H4 (cell line): ENCODE results near the gene HCAR3. TPM values are rescaled to one million over a fixed set of nuclear protein-coding genes. Genes with fewer than 3 reads are reported as not detected.
"Not testable (repeated sequence)": the region's sequence is repeated elsewhere in the genome, so short reads cannot be mapped to it uniquely, and the experiment has no call there.

Experiments
- DNase-seq: peaks from one replicate; pipeline ENCODE4 v3.0.0-alpha.2; 2015; ENCODE audit warnings: low spot score
- total RNA-seq: library from RNA; depleted of rRNA; stranded (reverse); fragments of >200 nt; shearing (Covaris generic); gene quantifications from 2 replicates; pipeline ENCODE4 v1.2.3, GENCODE V29; 2014; rRNA removed

The HCAR3 gene
- total RNA-seq: not detected in 2 replicates

GRCh38 chr12:122716658-122717057 lies at the start of gene HCAR3:
TSS of gene HCAR3 (minus strand) at chr12:122716811. CDS start at chr12:122716737, 74 bp downstream.
- not testable (repeated sequence) for DNase-seq

GRCh38 chr12:122757568-122757967 lies 41.0 kb upstream of the HCAR3 start:
- DNase-seq: no peak

- no peak for DNase-seq
These were observed 38.2 kb upstream of the HCAR3 start for GRCh38 chr12:122754790-122755189.

GRCh38 chr12:122753319-122753650 lies 36.7 kb upstream of the HCAR3 start:
- no peak for DNase-seq

- DNase-seq: peak; percentile 94
These were observed 36.1 kb upstream of the HCAR3 start, which contains the start of gene DENR for GRCh38 chr12:122752464-122753318. TSS of gene DENR (plus strand) at chr12:122752824. CDS start at chr12:122753702, 878 bp downstream.

- DNase-seq: not testable (repeated sequence)
These were observed 34.3 kb upstream of the HCAR3 start for GRCh38 chr12:122750781-122751515.

- DNase-seq: no peak
These were observed 33.1 kb upstream of the HCAR3 start for GRCh38 chr12:122749569-122750332.

- DNase-seq: no peak
These were observed 30.9 kb upstream of the HCAR3 start for GRCh38 chr12:122747224-122748135.

- DNase-seq: no peak
These were observed 27.4 kb upstream of the HCAR3 start for GRCh38 chr12:122743895-122744525.

GRCh38 chr12:122740351-122740750 lies 23.7 kb upstream of the HCAR3 start:
- peak; percentile 19 for DNase-seq

GRCh38 chr12:122738571-122738970 lies 22.0 kb upstream of the HCAR3 start:
- peak; percentile 21 for DNase-seq

- no peak for DNase-seq
These were observed 16.0 kb upstream of the HCAR3 start for GRCh38 chr12:122732611-122733010.

- DNase-seq: no peak
These were observed 15.6 kb upstream of the HCAR3 start for GRCh38 chr12:122732170-122732569.

GRCh38 chr12:122730215-122731014 lies 13.8 kb upstream of the HCAR3 start, which contains the start of gene HCAR1:
TSS of gene HCAR1 (minus strand) at chr12:122730844. CDS start at chr12:122730339, 505 bp downstream.
- DNase-seq: no peak

- DNase-seq: no peak
These were observed 13.1 kb upstream of the HCAR3 start for GRCh38 chr12:122729583-122730214.

GRCh38 chr12:122726080-122726558 lies 9.5 kb upstream of the HCAR3 start:
- no peak for DNase-seq

GRCh38 chr12:122725452-122726079 lies 9.0 kb upstream of the HCAR3 start:
- DNase-seq: no peak

GRCh38 chr12:122724641-122725243 lies 8.1 kb upstream of the HCAR3 start:
- no peak for DNase-seq
